SK-N-SH treated with all-trans-retinoic acid at 6 μM for 48 hours (cell line): ENCODE measurements around the gene PRPF19.

Experiments
- ATAC-seq: fragments of 200-7000 bp; cut with Tn5 transposase; 3 replicates; pipeline ENCODE4 v1.9.1; 2020; ENCODE audit warnings: mild to moderate bottlenecking, moderate library complexity
- ARNTL ChIP-seq: fragments of 450-650 bp; formaldehyde crosslinking; IDR thresholded peaks from 2 replicates; pipeline ENCODE4 v1.5.0; 2020; ENCODE audit warnings: low read depth, mild to moderate bottlenecking, moderate library complexity, borderline replicate concordance
- BACH2 ChIP-seq: fragments of 250-450 bp; sonication (Bioruptor Pico); IDR thresholded peaks from 2 replicates; pipeline ENCODE4 v1.9.0; 2021; ENCODE audit warnings: mild to moderate bottlenecking, borderline replicate concordance
- CSDC2 ChIP-seq: fragments of 250-450 bp; sonication (Bioruptor Pico); IDR thresholded peaks from 2 replicates; pipeline ENCODE4 v1.5.0; 2020; ENCODE audit warnings: mild to moderate bottlenecking, moderate library complexity
- ESRRG ChIP-seq: fragments of 250-450 bp; sonication (Bioruptor Pico); IDR thresholded peaks from 2 replicates; pipeline ENCODE4 v1.6.1; 2021; ENCODE audit warnings: mild to moderate bottlenecking
- GLIS3 ChIP-seq: fragments of 250-450 bp; sonication (Bioruptor Pico); IDR thresholded peaks from 2 replicates; pipeline ENCODE4 v1.5.0; 2020; ENCODE audit warnings: mild to moderate bottlenecking, moderate library complexity
- ISL1 ChIP-seq: fragments of 250-450 bp; sonication (Bioruptor Pico); IDR thresholded peaks from 2 replicates; pipeline ENCODE4 v2.1.2; 2022; ENCODE audit warnings: mild to moderate bottlenecking, moderate library complexity
- OSR1 ChIP-seq: fragments of 250-450 bp; sonication (Bioruptor Pico); IDR thresholded peaks from 2 replicates; pipeline ENCODE4 v1.8.0; 2022; ENCODE audit warnings: moderate library complexity, mild to moderate bottlenecking, inconsistent platforms
- RARB ChIP-seq: fragments of 250-450 bp; sonication (Bioruptor Pico); IDR thresholded peaks from 2 replicates; pipeline ENCODE4 v1.8.0; 2021; ENCODE audit warnings: mild to moderate bottlenecking, moderate library complexity
- TCF4 ChIP-seq: fragments of 250-450 bp; sonication (Bioruptor Pico); IDR thresholded peaks from 2 replicates; pipeline ENCODE4 v1.8.0; 2021; ENCODE audit warnings: mild to moderate bottlenecking, moderate library complexity, borderline replicate concordance
- ZC3H10 ChIP-seq: fragments of 250-450 bp; sonication (Bioruptor Pico); IDR thresholded peaks from 2 replicates; pipeline ENCODE4 v1.5.1; 2021; ENCODE audit warnings: mild to moderate bottlenecking, moderate library complexity
- ZFP3 ChIP-seq: fragments of 250-450 bp; sonication (Bioruptor Pico); IDR thresholded peaks from 2 replicates; pipeline ENCODE4 v1.5.0; 2020; ENCODE audit warnings: mild to moderate bottlenecking, moderate library complexity
- ZFP30 ChIP-seq: fragments of 450-650 bp; formaldehyde crosslinking; IDR thresholded peaks from 2 replicates; pipeline ENCODE4 v1.5.0; 2022; ENCODE audit warnings: mild to moderate bottlenecking, moderate library complexity
- ZNF565 ChIP-seq: fragments of 450-650 bp; formaldehyde crosslinking; conservative IDR thresholded peaks from 2 replicates; pipeline ENCODE4 v1.5.0; 2020; ENCODE audit warnings: low read depth, mild to moderate bottlenecking, moderate library complexity
- ZNF70 ChIP-seq: fragments of 450-650 bp; formaldehyde crosslinking; IDR thresholded peaks from 2 replicates; pipeline ENCODE4 v1.5.0; 2020; ENCODE audit warnings: mild to moderate bottlenecking, moderate library complexity
- ZNF8 ChIP-seq: fragments of 450-650 bp; formaldehyde crosslinking; IDR thresholded peaks from 2 replicates; pipeline ENCODE4 v1.5.0; 2020; ENCODE audit warnings: mild to moderate bottlenecking, moderate library complexity
- TF ChIP-seq, protein P1 (sequence below): fragments of 250-450 bp; sonication (Bioruptor Pico); IDR thresholded peaks from 2 replicates; pipeline ENCODE4 v1.5.1; 2020; ENCODE audit warnings: low read depth, mild to moderate bottlenecking, moderate library complexity
- TF ChIP-seq, protein P2 (sequence below): fragments of 250-450 bp; sonication (Bioruptor Pico); IDR thresholded peaks from 2 replicates; pipeline ENCODE4 v1.5.0; 2020; ENCODE audit warnings: mild to moderate bottlenecking, moderate library complexity
- TF ChIP-seq, protein P3 (sequence below): fragments of 250-450 bp; sonication (Bioruptor Pico); IDR thresholded peaks from 2 replicates; pipeline ENCODE4 v1.8.0; 2021; ENCODE audit warnings: low read depth, mild to moderate bottlenecking, moderate library complexity, borderline replicate concordance
- TF ChIP-seq, protein P4 (sequence below): fragments of 250-450 bp; sonication (Bioruptor Pico); IDR thresholded peaks from 2 replicates; pipeline ENCODE4 v1.8.0; 2020; ENCODE audit warnings: mild to moderate bottlenecking, moderate library complexity, borderline replicate concordance
- TF ChIP-seq, protein P5 (sequence below): fragments of 250-450 bp; sonication (Bioruptor Pico); IDR thresholded peaks from 2 replicates; pipeline ENCODE4 v1.5.1; 2021; ENCODE audit warnings: mild to moderate bottlenecking, moderate library complexity

The PRPF19 gene

DNA sequence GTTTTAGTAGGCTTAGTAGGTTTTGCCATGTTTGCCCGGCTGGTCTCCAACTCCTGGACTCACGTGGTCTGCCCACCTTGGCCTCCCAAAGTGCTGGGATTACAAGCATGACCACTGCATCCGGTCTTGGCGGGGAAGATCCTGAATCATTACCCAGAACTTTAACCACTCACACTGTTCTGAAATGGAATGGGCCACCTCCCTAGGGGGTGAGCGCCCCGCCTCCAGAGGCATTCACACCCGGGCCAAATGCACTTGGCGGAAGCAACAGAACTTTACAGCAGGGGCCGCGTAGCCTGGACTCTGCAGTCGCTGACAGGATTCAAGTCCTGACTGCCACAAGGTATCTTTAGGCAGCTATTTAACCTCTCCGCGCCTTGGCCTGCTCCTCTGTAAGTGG is 59.1 kb downstream of the PRPF19 start:
- no peak for ATAC-seq
- TF ChIP-seq ISL1 (no peak), ZC3H10 (no peak), ESRRG (CRISPR knock-in tag) (no peak), GLIS3 (CRISPR knock-in tag) (no peak), ZFP30 (no peak), ZNF565 (CRISPR knock-in tag) (no peak), TCF4 (CRISPR knock-in tag) (no peak), OSR1 (CRISPR knock-in tag) (no peak), ARNTL (CRISPR knock-in tag) (no peak), ZNF70 (CRISPR knock-in tag) (no peak), CSDC2 (CRISPR knock-in tag) (no peak), RARB (CRISPR knock-in tag) (no peak), BACH2 (no peak)
- TF ChIP-seq, protein P1, sequence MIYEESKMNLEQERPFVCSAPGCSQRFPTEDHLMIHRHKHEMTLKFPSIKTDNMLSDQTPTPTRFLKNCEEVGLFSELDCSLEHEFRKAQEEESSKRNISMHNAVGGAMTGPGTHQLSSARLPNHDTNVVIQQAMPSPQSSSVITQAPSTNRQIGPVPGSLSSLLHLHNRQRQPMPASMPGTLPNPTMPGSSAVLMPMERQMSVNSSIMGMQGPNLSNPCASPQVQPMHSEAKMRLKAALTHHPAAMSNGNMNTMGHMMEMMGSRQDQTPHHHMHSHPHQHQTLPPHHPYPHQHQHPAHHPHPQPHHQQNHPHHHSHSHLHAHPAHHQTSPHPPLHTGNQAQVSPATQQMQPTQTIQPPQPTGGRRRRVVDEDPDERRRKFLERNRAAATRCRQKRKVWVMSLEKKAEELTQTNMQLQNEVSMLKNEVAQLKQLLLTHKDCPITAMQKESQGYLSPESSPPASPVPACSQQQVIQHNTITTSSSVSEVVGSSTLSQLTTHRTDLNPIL (CRISPR knock-in tag) = no peak
- TF ChIP-seq, protein P2, sequence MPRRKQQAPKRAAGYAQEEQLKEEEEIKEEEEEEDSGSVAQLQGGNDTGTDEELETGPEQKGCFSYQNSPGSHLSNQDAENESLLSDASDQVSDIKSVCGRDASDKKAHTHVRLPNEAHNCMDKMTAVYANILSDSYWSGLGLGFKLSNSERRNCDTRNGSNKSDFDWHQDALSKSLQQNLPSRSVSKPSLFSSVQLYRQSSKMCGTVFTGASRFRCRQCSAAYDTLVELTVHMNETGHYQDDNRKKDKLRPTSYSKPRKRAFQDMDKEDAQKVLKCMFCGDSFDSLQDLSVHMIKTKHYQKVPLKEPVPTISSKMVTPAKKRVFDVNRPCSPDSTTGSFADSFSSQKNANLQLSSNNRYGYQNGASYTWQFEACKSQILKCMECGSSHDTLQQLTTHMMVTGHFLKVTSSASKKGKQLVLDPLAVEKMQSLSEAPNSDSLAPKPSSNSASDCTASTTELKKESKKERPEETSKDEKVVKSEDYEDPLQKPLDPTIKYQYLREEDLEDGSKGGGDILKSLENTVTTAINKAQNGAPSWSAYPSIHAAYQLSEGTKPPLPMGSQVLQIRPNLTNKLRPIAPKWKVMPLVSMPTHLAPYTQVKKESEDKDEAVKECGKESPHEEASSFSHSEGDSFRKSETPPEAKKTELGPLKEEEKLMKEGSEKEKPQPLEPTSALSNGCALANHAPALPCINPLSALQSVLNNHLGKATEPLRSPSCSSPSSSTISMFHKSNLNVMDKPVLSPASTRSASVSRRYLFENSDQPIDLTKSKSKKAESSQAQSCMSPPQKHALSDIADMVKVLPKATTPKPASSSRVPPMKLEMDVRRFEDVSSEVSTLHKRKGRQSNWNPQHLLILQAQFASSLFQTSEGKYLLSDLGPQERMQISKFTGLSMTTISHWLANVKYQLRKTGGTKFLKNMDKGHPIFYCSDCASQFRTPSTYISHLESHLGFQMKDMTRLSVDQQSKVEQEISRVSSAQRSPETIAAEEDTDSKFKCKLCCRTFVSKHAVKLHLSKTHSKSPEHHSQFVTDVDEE (CRISPR knock-in tag) = no peak
- TF ChIP-seq, protein P3, sequence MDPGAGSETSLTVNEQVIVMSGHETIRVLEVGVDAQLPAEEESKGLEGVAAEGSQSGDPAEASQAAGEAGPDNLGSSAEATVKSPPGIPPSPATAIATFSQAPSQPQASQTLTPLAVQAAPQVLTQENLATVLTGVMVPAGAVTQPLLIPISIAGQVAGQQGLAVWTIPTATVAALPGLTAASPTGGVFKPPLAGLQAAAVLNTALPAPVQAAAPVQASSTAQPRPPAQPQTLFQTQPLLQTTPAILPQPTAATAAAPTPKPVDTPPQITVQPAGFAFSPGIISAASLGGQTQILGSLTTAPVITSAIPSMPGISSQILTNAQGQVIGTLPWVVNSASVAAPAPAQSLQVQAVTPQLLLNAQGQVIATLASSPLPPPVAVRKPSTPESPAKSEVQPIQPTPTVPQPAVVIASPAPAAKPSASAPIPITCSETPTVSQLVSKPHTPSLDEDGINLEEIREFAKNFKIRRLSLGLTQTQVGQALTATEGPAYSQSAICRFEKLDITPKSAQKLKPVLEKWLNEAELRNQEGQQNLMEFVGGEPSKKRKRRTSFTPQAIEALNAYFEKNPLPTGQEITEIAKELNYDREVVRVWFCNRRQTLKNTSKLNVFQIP (CRISPR knock-in tag) = no peak
- TF ChIP-seq, all 23 proteins: peak for 0

DNA sequence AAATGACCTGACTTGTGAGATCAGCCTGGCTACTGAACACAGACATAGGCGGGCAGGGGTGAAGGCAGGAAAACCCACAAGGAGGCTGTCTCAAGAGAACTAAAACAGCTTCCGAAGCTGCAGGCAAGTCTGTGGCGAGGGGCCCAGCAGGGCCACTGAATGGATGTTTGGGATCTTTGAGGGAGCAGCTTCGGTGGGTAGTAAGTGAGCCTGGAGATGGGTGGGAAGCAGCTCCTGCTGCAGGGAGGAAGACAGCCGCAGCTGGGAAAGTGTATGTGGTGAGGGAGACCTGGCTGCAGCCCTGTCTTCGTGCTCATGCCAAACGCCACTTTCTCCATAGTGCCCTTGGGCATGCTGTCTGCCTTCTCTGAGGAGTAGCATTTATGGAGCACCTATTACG is 61.0 kb downstream of the PRPF19 start:
- no peak for TF ChIP-seq ISL1
- TF ChIP-seq GLIS3 (CRISPR knock-in tag) = no peak
- no peak for TF ChIP-seq ESRRG (CRISPR knock-in tag)
- no peak for TF ChIP-seq TCF4 (CRISPR knock-in tag)
- no peak for TF ChIP-seq BACH2
- TF ChIP-seq RARB (CRISPR knock-in tag) = no peak
- no peak for TF ChIP-seq ZNF8 (CRISPR knock-in tag)
- TF ChIP-seq, all 23 proteins: peak for 0
- no peak for ATAC-seq

DNA sequence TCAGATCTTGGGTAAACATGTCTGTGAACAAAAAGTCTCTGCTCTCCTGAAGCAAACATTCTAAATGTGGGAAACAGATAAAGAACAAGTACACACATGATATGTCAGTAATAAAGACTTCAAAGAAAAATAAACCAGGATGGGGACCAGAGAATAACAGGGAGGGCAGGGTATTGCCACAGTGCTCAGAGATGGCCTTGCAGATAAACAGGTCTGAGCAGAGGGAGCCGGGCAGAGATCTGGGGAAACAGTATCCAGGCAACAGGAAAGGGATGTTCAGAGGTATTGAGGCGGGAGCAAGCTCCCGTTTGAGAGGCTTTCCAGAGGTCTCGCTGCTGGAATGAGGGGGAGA is 61.5 kb downstream of the PRPF19 start:
- ATAC-seq = no peak

More for the DNA sequence above, 61.5 kb downstream of the PRPF19 start:
- no peak for TF ChIP-seq RARB (CRISPR knock-in tag)
- TF ChIP-seq, protein P4, sequence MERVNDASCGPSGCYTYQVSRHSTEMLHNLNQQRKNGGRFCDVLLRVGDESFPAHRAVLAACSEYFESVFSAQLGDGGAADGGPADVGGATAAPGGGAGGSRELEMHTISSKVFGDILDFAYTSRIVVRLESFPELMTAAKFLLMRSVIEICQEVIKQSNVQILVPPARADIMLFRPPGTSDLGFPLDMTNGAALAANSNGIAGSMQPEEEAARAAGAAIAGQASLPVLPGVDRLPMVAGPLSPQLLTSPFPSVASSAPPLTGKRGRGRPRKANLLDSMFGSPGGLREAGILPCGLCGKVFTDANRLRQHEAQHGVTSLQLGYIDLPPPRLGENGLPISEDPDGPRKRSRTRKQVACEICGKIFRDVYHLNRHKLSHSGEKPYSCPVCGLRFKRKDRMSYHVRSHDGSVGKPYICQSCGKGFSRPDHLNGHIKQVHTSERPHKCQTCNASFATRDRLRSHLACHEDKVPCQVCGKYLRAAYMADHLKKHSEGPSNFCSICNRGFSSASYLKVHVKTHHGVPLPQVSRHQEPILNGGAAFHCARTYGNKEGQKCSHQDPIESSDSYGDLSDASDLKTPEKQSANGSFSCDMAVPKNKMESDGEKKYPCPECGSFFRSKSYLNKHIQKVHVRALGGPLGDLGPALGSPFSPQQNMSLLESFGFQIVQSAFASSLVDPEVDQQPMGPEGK (CRISPR knock-in tag) = no peak
- no peak for TF ChIP-seq ESRRG (CRISPR knock-in tag)
- TF ChIP-seq ZFP30 = no peak
- no peak for TF ChIP-seq ZC3H10
- TF ChIP-seq ARNTL (CRISPR knock-in tag) = no peak
- no peak for TF ChIP-seq ZNF70 (CRISPR knock-in tag)
- no peak for TF ChIP-seq CSDC2 (CRISPR knock-in tag)
- TF ChIP-seq, protein P5, sequence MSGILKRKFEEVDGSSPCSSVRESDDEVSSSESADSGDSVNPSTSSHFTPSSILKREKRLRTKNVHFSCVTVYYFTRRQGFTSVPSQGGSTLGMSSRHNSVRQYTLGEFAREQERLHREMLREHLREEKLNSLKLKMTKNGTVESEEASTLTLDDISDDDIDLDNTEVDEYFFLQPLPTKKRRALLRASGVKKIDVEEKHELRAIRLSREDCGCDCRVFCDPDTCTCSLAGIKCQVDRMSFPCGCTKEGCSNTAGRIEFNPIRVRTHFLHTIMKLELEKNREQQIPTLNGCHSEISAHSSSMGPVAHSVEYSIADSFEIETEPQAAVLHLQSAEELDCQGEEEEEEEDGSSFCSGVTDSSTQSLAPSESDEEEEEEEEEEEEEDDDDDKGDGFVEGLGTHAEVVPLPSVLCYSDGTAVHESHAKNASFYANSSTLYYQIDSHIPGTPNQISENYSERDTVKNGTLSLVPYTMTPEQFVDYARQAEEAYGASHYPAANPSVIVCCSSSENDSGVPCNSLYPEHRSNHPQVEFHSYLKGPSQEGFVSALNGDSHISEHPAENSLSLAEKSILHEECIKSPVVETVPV (CRISPR knock-in tag) = no peak
- no peak for TF ChIP-seq BACH2
- TF ChIP-seq TCF4 (CRISPR knock-in tag) = no peak
- no peak for TF ChIP-seq ZFP3 (CRISPR knock-in tag)
- TF ChIP-seq, all 23 proteins: peak for 0
